Measurements from ENCODE around the gene SEPTIN11.

- TF ChIP-seq CTCF (conservative IDR thresholded peaks at IDR 0.05; ENCODE audit: low read depth, low read length) = no peak
- no peak for TF ChIP-seq EZH2 (IDR thresholded peaks at IDR 0.05; ENCODE audit: borderline replicate concordance, low read depth, low read length, poor library complexity, severe bottlenecking)
These were observed 2.5 kb downstream of the SEPTIN11 start for GRCh38 chr4:76952071-76952470.
